ENCODE results near the gene ENTPD6. TPM values are rescaled to one million over a fixed set of nuclear protein-coding genes. Genes with fewer than 3 reads are reported as not detected.

ENTPD6 gene
- polyA plus RNA-seq, 1 donor, result 106 TPM

DNA sequence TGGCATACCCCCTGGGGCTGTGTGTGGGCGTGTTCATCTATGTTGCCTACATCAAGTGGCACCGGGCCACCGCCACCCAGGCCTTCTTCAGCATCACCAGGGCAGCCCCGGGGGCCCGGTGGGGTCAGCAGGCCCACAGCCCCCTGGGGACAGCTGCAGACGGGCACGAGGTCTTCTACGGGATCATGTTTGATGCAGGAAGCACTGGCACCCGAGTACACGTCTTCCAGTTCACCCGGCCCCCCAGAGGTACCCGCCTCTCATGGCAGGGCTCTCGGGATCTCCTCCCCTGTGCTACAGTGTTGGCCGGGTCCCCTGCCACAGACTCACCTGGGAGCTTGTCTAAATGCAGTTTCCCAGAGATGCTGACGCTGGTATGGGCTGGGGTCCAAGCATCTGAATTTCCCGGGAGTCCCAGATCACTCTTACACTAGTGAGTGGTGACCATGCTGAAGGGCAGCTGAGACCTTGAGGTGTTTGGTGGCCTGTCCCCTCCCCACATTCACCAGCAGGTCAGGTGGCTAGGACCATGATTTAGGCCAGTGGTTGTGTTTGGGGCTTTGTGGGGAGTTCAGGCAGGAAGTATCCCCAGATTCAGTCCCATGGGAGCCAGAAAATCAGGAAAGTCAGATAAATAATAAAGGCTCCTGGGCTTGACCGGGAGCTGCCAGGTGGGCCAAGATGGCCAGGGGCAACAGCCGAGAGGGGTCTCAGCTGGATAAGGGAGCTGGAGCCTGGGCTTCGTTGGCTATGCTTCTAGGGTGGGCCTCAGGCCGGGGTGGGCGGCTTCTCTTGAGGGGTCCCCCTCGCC lies 11.8 kb downstream of the ENTPD6 start:
- Histone ChIP-seq H3K27me3 (ENCODE audit: control insufficient read depth, insufficient read depth, low read length) (no peaks in the 10 kb centered on the region), H3K9me3 (ENCODE audit: control insufficient read depth, low read depth, low read length) (no peaks in the 10 kb centered on the region), H3K27ac (ENCODE audit: low read length) (no peak overlapping the region), H3K36me3 (ENCODE audit: control insufficient read depth, insufficient read depth, low read length) (peaks cover 42% of the 10 kb centered on the region), H3K4me3 (ENCODE audit: low read length) (no peak overlapping the region), H3K4me1 (ENCODE audit: control insufficient read depth, insufficient read depth, low read length) (no peaks in the 10 kb centered on the region)
- whole genome bisulfite sequencing (ENCODE audit: insufficient coverage, low lambda C conversion rate), result no CpG with 5 or more reads among the region's 22 CpGs
- DNase-seq, result no peak

DNA sequence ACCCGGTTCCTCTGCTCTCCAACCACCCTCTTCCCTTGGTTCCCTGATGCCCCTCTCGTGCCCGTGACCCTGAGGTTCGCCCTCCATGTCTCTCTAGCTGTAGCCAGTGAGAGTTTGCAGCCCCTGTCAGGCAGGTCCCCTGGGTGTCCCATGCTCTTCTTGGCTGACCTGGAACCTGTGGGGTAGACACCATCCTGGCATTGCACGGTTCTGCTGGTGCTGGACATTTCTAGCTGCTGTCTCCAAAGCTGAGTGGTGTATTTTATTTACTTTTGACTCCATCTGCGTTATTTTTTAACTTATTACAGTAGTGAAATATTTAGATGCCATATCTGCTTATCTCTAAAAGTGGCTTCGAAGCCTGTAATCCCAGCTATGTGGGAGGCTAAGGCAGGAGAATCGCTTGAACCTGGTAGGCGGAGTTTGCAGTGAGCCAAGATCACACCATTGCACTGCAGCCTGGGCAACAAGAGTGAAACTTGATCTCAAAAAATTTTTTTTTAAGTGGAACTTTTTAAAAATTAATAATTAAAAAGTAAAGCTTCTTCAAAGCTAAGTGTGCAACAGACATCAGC lies 12.5 kb downstream of the ENTPD6 start:
- no peak overlapping the region for H3K27ac ChIP-seq (ENCODE audit: low read length)
- WGBS (ENCODE audit: insufficient coverage, low lambda C conversion rate), result no CpG with 5 or more reads among the region's 9 CpGs

GRCh38 chr20:25209400-25209799 lies 13.9 kb downstream of the ENTPD6 start:
- H3K36me3 ChIP-seq (ENCODE audit: control insufficient read depth, insufficient read depth, low read length), result peaks cover 57% of the 10 kb centered on the region
- no peak for DNase-seq
- no peaks in the 10 kb centered on the region for H3K9me3 ChIP-seq (ENCODE audit: control insufficient read depth, low read depth, low read length)
- H3K4me3 ChIP-seq (ENCODE audit: low read length), result no peak overlapping the region
- H3K27ac ChIP-seq (ENCODE audit: low read length), result no peak overlapping the region
- WGBS (ENCODE audit: insufficient coverage, low lambda C conversion rate), result no CpG with 5 or more reads among the region's 1 CpG
- H3K4me1 ChIP-seq (ENCODE audit: control insufficient read depth, insufficient read depth, low read length), result no peaks in the 10 kb centered on the region
- H3K27me3 ChIP-seq (ENCODE audit: control insufficient read depth, insufficient read depth, low read length), result no peaks in the 10 kb centered on the region

More for the DNA sequence above, 12.5 kb downstream of the ENTPD6 start:
- H3K4me1 ChIP-seq (ENCODE audit: control insufficient read depth, insufficient read depth, low read length), result no peaks in the 10 kb centered on the region
- no peaks in the 10 kb centered on the region for H3K27me3 ChIP-seq (ENCODE audit: control insufficient read depth, insufficient read depth, low read length)
- H3K4me3 ChIP-seq (ENCODE audit: low read length), result no peak overlapping the region
- peaks cover 44% of the 10 kb centered on the region for H3K36me3 ChIP-seq (ENCODE audit: control insufficient read depth, insufficient read depth, low read length)
- no peaks in the 10 kb centered on the region for H3K9me3 ChIP-seq (ENCODE audit: control insufficient read depth, low read depth, low read length)
- no peak for DNase-seq

DNA sequence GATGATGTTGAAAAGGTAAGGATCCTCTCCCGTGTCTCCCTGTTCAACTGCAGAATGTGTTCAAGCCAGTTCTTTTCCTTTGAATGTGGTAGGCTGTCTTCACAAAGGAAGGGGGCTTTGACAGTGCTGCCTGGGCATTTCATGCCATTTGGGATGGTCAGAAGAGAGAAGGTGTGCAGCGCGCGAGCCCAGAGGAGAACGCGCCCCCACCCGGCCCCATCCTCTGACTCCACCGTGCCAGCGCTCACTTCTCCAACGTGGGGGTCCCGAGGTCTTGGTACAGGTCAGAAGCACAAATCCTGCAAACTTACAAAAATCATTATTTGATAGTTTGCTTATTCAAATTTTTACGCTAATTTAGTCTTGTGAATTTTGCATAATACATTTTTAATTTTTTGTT lies 14.4 kb downstream of the ENTPD6 start:
- no peak overlapping the region for H3K27ac ChIP-seq (ENCODE audit: low read length)
- DNase-seq, result no peak
- no peak overlapping the region for H3K4me3 ChIP-seq (ENCODE audit: low read length)
- H3K4me1 ChIP-seq (ENCODE audit: control insufficient read depth, insufficient read depth, low read length), result no peaks in the 10 kb centered on the region
- WGBS (ENCODE audit: insufficient coverage, low lambda C conversion rate), result no CpG with 5 or more reads among the region's 12 CpGs
- H3K36me3 ChIP-seq (ENCODE audit: control insufficient read depth, insufficient read depth, low read length), result peaks cover 61% of the 10 kb centered on the region
- H3K9me3 ChIP-seq (ENCODE audit: control insufficient read depth, low read depth, low read length), result no peaks in the 10 kb centered on the region
- H3K27me3 ChIP-seq (ENCODE audit: control insufficient read depth, insufficient read depth, low read length), result no peaks in the 10 kb centered on the region

DNA sequence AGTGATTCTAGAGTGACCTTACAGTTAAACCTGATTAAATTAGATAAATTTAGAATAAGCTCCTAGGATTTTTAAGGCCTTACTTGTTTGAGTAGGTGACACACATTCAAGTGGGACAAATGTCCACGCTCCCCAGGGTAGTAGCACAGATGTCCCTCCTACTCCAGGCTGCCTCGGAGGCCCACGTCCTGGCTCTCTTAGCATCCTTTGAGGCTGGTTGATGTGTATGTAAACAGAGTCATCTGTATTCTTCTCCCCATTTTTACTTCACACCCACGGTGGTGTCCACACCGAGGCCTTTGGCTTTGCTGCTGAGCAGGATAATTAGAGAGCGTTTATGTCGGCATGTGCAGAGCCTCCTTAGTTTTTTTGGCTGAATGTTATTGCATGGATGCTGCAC lies 15.8 kb downstream of the ENTPD6 start:
- Histone ChIP-seq H3K36me3 (ENCODE audit: control insufficient read depth, insufficient read depth, low read length) (peaks cover 72% of the 10 kb centered on the region), H3K27ac (ENCODE audit: low read length) (no peak overlapping the region), H3K4me1 (ENCODE audit: control insufficient read depth, insufficient read depth, low read length) (no peaks in the 10 kb centered on the region), H3K9me3 (ENCODE audit: control insufficient read depth, low read depth, low read length) (no peaks in the 10 kb centered on the region), H3K4me3 (ENCODE audit: low read length) (no peak overlapping the region), H3K27me3 (ENCODE audit: control insufficient read depth, insufficient read depth, low read length) (no peaks in the 10 kb centered on the region)
- no CpG with 5 or more reads among the region's 7 CpGs for WGBS (ENCODE audit: insufficient coverage, low lambda C conversion rate)
- no peak for DNase-seq

- H3K27ac ChIP-seq (ENCODE audit: low read length), result no peak overlapping the region
- no peak for DNase-seq
- no peaks in the 10 kb centered on the region for H3K4me1 ChIP-seq (ENCODE audit: control insufficient read depth, insufficient read depth, low read length)
- no peak overlapping the region for H3K4me3 ChIP-seq (ENCODE audit: low read length)
- peaks cover 74% of the 10 kb centered on the region for H3K36me3 ChIP-seq (ENCODE audit: control insufficient read depth, insufficient read depth, low read length)
- H3K27me3 ChIP-seq (ENCODE audit: control insufficient read depth, insufficient read depth, low read length), result no peaks in the 10 kb centered on the region
- no peaks in the 10 kb centered on the region for H3K9me3 ChIP-seq (ENCODE audit: control insufficient read depth, low read depth, low read length)
- no CpG with 5 or more reads among the region's 5 CpGs for WGBS (ENCODE audit: insufficient coverage, low lambda C conversion rate)
These were observed 16.7 kb downstream of the ENTPD6 start for GRCh38 chr20:25212242-25212641.

DNA sequence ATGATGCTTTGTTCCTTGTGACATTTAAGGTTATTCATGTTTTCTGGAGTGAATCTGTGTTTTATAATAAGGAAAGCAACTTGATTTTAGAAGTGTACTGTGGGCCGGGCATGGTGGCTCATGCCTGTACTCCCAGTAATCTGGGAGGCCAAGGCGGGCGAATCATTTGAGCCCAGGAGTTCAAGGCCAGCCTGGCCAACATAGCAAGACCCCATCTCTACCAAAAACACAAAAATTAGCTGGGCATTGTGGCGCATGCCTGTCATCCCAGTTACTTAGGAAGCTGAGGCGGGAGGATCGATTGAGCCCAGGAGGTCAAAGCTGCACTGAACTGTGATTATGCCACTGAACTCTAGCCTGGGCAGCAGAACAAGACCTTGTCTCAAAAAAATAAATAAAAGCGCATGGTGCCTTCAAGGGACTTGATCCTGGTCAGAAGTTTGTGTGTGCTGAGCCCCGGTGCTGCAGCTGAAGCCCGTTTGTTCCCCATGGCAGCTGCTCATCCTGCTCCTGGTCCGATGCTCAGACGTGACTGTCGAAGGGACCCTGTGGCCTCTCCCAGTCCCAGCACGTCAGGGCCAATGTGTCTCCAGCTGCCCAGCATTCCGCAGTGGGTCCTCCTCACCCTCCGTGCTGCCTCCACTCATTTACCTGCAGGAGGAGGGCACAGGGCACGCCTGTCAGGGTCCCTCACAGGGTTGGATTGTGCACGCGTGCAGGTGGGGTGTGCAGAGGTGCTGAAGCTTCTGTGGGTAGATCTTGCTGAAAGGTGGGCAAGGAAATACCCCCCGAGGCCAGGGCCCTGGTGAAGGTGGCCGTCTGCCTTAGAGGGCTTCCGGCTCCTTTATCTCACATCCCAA lies 18.3 kb downstream of the ENTPD6 start:
- H3K4me3 ChIP-seq (ENCODE audit: low read length), result no peak overlapping the region
- no peaks in the 10 kb centered on the region for H3K9me3 ChIP-seq (ENCODE audit: control insufficient read depth, low read depth, low read length)
- no peaks in the 10 kb centered on the region for H3K27me3 ChIP-seq (ENCODE audit: control insufficient read depth, insufficient read depth, low read length)
- peaks cover 78% of the 10 kb centered on the region for H3K36me3 ChIP-seq (ENCODE audit: control insufficient read depth, insufficient read depth, low read length)
- no peak overlapping the region for H3K27ac ChIP-seq (ENCODE audit: low read length)
- no peak for DNase-seq
- no peaks in the 10 kb centered on the region for H3K4me1 ChIP-seq (ENCODE audit: control insufficient read depth, insufficient read depth, low read length)
- WGBS (ENCODE audit: insufficient coverage, low lambda C conversion rate), result no CpG with 5 or more reads among the region's 21 CpGs

DNA sequence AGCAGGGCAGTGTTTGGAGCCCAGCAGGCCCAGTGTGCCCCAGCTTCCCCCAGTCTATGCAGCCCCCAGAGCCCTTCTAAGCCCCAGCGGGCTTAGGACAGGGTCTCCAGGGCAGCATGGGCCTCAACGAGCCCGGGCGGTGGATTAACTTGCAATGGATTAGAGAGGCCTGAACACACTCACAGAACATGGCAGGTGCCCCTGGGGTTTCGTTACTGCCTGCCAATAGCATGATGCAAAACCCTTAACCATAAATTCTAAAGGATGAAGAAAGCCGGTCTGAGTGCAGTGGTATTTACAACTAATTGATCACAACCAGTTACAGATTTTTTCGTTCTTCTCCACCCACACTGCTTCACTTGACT lies 18.9 kb downstream of the ENTPD6 start:
- Histone ChIP-seq H3K4me1 (ENCODE audit: control insufficient read depth, insufficient read depth, low read length) (no peaks in the 10 kb centered on the region), H3K36me3 (ENCODE audit: control insufficient read depth, insufficient read depth, low read length) (peaks cover 83% of the 10 kb centered on the region), H3K27me3 (ENCODE audit: control insufficient read depth, insufficient read depth, low read length) (no peaks in the 10 kb centered on the region), H3K9me3 (ENCODE audit: control insufficient read depth, low read depth, low read length) (no peaks in the 10 kb centered on the region), H3K4me3 (ENCODE audit: low read length) (no peak overlapping the region), H3K27ac (ENCODE audit: low read length) (no peak overlapping the region)
- no CpG with 5 or more reads among the region's 7 CpGs for WGBS (ENCODE audit: insufficient coverage, low lambda C conversion rate)
- DNase-seq, result no peak

GRCh38 chr20:25214819-25215218 lies 19.3 kb downstream of the ENTPD6 start:
- DNase-seq, result no peak
- Histone ChIP-seq H3K27me3 (ENCODE audit: control insufficient read depth, insufficient read depth, low read length) (no peaks in the 10 kb centered on the region), H3K36me3 (ENCODE audit: control insufficient read depth, insufficient read depth, low read length) (peaks cover 84% of the 10 kb centered on the region), H3K4me1 (ENCODE audit: control insufficient read depth, insufficient read depth, low read length) (no peaks in the 10 kb centered on the region), H3K27ac (ENCODE audit: low read length) (no peak overlapping the region), H3K9me3 (ENCODE audit: control insufficient read depth, low read depth, low read length) (no peaks in the 10 kb centered on the region), H3K4me3 (ENCODE audit: low read length) (no peak overlapping the region)
- no CpG with 5 or more reads among the region's 7 CpGs for WGBS (ENCODE audit: insufficient coverage, low lambda C conversion rate)

GRCh38 chr20:25215521-25215920 lies 20.0 kb downstream of the ENTPD6 start:
- no CpG with 5 or more reads among the region's 10 CpGs for WGBS (ENCODE audit: insufficient coverage, low lambda C conversion rate)
- Histone ChIP-seq H3K4me1 (ENCODE audit: control insufficient read depth, insufficient read depth, low read length) (no peaks in the 10 kb centered on the region), H3K4me3 (ENCODE audit: low read length) (no peak overlapping the region), H3K36me3 (ENCODE audit: control insufficient read depth, insufficient read depth, low read length) (peaks cover 86% of the 10 kb centered on the region), H3K9me3 (ENCODE audit: control insufficient read depth, low read depth, low read length) (no peaks in the 10 kb centered on the region), H3K27me3 (ENCODE audit: control insufficient read depth, insufficient read depth, low read length) (no peaks in the 10 kb centered on the region), H3K27ac (ENCODE audit: low read length) (no peak overlapping the region)
- no peak for DNase-seq

Data from large intestine (tissue), 3 donors.